ENCODE data around the gene RNF220. TPM values are rescaled to one million over a fixed set of nuclear protein-coding genes. Genes with fewer than 3 reads are reported as not detected.

The RNF220 gene
- total and polyA plus RNA-seq, 2 of the 13 experiments (the other 11 are each of a cell fraction or from before 2014, with no cell fraction given) = 48.2 to 72.1 TPM

GRCh38 chr1:44681905-44682882 is 277.1 kb downstream of the RNF220 start (continued):
- TF ChIP-seq DMTF1 (CRISPR knock-in tag; IDR thresholded peaks at IDR 0.05) = no peak
- TF ChIP-seq MIER3 (CRISPR knock-in tag; IDR thresholded peaks at IDR 0.05; ENCODE audit: borderline replicate concordance) = peak; percentile 92; the same call in 1 of the 2 replicates
- peak; percentile 73 for TF ChIP-seq CSRNP1 (CRISPR knock-in tag; IDR thresholded peaks at IDR 0.05)
- TF ChIP-seq NFRKB (IDR thresholded peaks at IDR 0.05) = no peak
- 0 out of 2 replicates have a peak, but pooled peaks have one; percentile 72 for TF ChIP-seq ZNF44 (CRISPR knock-in tag; IDR thresholded peaks at IDR 0.05)
- no peak for TF ChIP-seq MTERF4 (CRISPR knock-in tag; IDR thresholded peaks at IDR 0.05)
- no peak for TF ChIP-seq TAF1 (CRISPR knock-in tag; IDR thresholded peaks at IDR 0.05)
- no peak for TF ChIP-seq ZNF484 (CRISPR knock-in tag; IDR thresholded peaks at IDR 0.05; ENCODE audit: borderline replicate concordance, low read depth)
- TF ChIP-seq ESRRA (CRISPR knock-in tag; IDR thresholded peaks at IDR 0.05; ENCODE audit: low read depth) = no peak
- TF ChIP-seq ZSCAN9 (CRISPR knock-in tag; IDR thresholded peaks at IDR 0.05; ENCODE audit: borderline replicate concordance) = peak; percentile 65; the same call in 1 of the 2 replicates
- TF ChIP-seq GABPB1 (CRISPR knock-in tag; IDR thresholded peaks at IDR 0.05) = peak; percentile 69; the same call in 1 of the 2 replicates
- TF ChIP-seq NFKB2 (CRISPR knock-in tag; IDR thresholded peaks at IDR 0.05; ENCODE audit: borderline replicate concordance) = no peak
- peak; percentile 65 for TF ChIP-seq YY1 (IDR thresholded peaks at IDR 0.05; ENCODE audit: insufficient read depth, insufficient replicate concordance, low read depth, low read length)
- peak; percentile 59; the same call in 1 of the 2 replicates for TF ChIP-seq AKAP8 (CRISPR knock-in tag; IDR thresholded peaks at IDR 0.05)
- no peak for TF ChIP-seq ZBTB49 (CRISPR knock-in tag; IDR thresholded peaks at IDR 0.05; ENCODE audit: borderline replicate concordance)
- 0 out of 2 replicates have a peak, but pooled peaks have one; percentile 17 for TF ChIP-seq REXO4 (CRISPR knock-in tag; IDR thresholded peaks at IDR 0.05; ENCODE audit: borderline replicate concordance)
- TF ChIP-seq ZMAT3 (CRISPR knock-in tag; conservative IDR thresholded peaks at IDR 0.05) = no peak
- TF ChIP-seq FOSL1 (CRISPR knock-in tag; IDR thresholded peaks at IDR 0.05; ENCODE audit: borderline replicate concordance) = no peak; the same call in 1 of the 2 replicates
- TF ChIP-seq RORA (CRISPR knock-in tag; IDR thresholded peaks at IDR 0.05) = peak; percentile 60; the same call in 1 of the 2 replicates
